Ishikawa (cell line): ENCODE measurements around the gene LAMC3.

Experiments used
- CEBPB ChIP-seq: IDR thresholded peaks from 2 replicates; pipeline ENCODE4 v1.6.1; 2012
- CREB1 ChIP-seq: IDR thresholded peaks from 2 replicates; pipeline ENCODE4 v1.6.1; 2012; ENCODE audit warnings: low read depth
- EGR1 ChIP-seq: IDR thresholded peaks from 2 replicates; pipeline ENCODE4 v1.6.1; 2012
- EP300 ChIP-seq: IDR thresholded peaks from 2 replicates; pipeline ENCODE4 v1.6.1; 2012; ENCODE audit warnings: borderline replicate concordance
- FOXM1 ChIP-seq: IDR thresholded peaks from 2 replicates; pipeline ENCODE4 v1.6.1; 2012; ENCODE audit warnings: low read depth, borderline replicate concordance
- MAX ChIP-seq: IDR thresholded peaks from 2 replicates; pipeline ENCODE4 v1.6.1; 2012
- NFIC ChIP-seq: IDR thresholded peaks from 2 replicates; pipeline ENCODE4 v1.6.1; 2012
- RAD21 ChIP-seq: IDR thresholded peaks from 2 replicates; pipeline ENCODE4 v1.6.1; 2012; ENCODE audit warnings: low read depth
- REST ChIP-seq: IDR thresholded peaks from 2 replicates; pipeline ENCODE4 v1.6.1; 2012; ENCODE audit warnings: low read depth, mild to moderate bottlenecking
- TAF1 ChIP-seq: IDR thresholded peaks from 2 replicates; pipeline ENCODE4 v1.6.1; 2012; ENCODE audit warnings: low read depth, mild to moderate bottlenecking
- TCF12 ChIP-seq: IDR thresholded peaks from 2 replicates; pipeline ENCODE4 v1.6.1; 2012; ENCODE audit warnings: low read depth
- TEAD4 ChIP-seq: IDR thresholded peaks from 2 replicates; pipeline ENCODE4 v1.6.1; 2012
- USF1 ChIP-seq: IDR thresholded peaks from 2 replicates; pipeline ENCODE4 v1.6.1; 2012
- YY1 ChIP-seq: IDR thresholded peaks from 2 replicates; pipeline ENCODE4 v1.6.1; 2012; ENCODE audit warnings: low read depth
- ZBTB7A ChIP-seq: IDR thresholded peaks from 2 replicates; pipeline ENCODE4 v1.6.1; 2012; ENCODE audit warnings: low read depth

The LAMC3 gene

GRCh38 chr9:131076347-131077195 lies 67.6 kb downstream of the LAMC3 start:
- TF ChIP-seq ZBTB7A (no peak), USF1 (peak; percentile 74)

- TF ChIP-seq MAX: no peak
- no peak for TF ChIP-seq TAF1
- no peak for TF ChIP-seq CEBPB
- no peak for TF ChIP-seq RAD21
- no peak for TF ChIP-seq EP300
- no peak for TF ChIP-seq EGR1
- no peak for TF ChIP-seq USF1
- TF ChIP-seq FOXM1: no peak
These were observed 69.7 kb downstream of the LAMC3 start for GRCh38 chr9:131078427-131079366.

- no peak for TF ChIP-seq ZBTB7A
- TF ChIP-seq REST: no peak
- TF ChIP-seq CEBPB: no peak
These were observed 71.6 kb downstream of the LAMC3 start for GRCh38 chr9:131080589-131080988.

GRCh38 chr9:131081868-131082267 lies 72.9 kb downstream of the LAMC3 start:
- TF ChIP-seq FOXM1 (no peak), REST (no peak), RAD21 (no peak), TCF12 (no peak), TEAD4 (no peak), MAX (no peak), USF1 (no peak), EGR1 (no peak), EP300 (no peak), CEBPB (no peak), YY1 (no peak), TAF1 (no peak), ZBTB7A (no peak), CREB1 (no peak)

- TF ChIP-seq EGR1 (no peak), CREB1 (no peak), YY1 (no peak), NFIC (no peak), TAF1 (no peak), ZBTB7A (no peak), RAD21 (no peak), TEAD4 (no peak), REST (no peak), TCF12 (no peak), FOXM1 (no peak)
These were observed 74.0 kb downstream of the LAMC3 start for GRCh38 chr9:131082774-131083512.
